HUES64 (cell line): ENCODE results near the gene NGFR.

Experiments
- H3K27ac ChIP-seq: 2 replicates; pipeline ENCODE4 v1.7.0; 2013; ENCODE audit warnings: low read depth, low read length, inconsistent platforms
- H3K27me3 ChIP-seq: 2 replicates; pipeline ENCODE4 v1.6.1; 2013; ENCODE audit warnings: mild to moderate bottlenecking, low read length; ENCODE audit not compliant: insufficient read depth
- H3K36me3 ChIP-seq: 2 replicates; pipeline ENCODE4 v1.6.1; 2013; ENCODE audit warnings: mild to moderate bottlenecking, low read length; ENCODE audit not compliant: insufficient read depth
- H3K4me1 ChIP-seq: 2 replicates; pipeline ENCODE4 v1.6.1; 2013; ENCODE audit warnings: mild to moderate bottlenecking, low read length, moderate library complexity; ENCODE audit not compliant: insufficient read depth
- H3K4me3 ChIP-seq: 2 replicates; pipeline ENCODE4 v1.5.1; 2013; ENCODE audit warnings: mild to moderate bottlenecking, low read length, moderate library complexity
- H3K9ac ChIP-seq: 2 replicates; pipeline ENCODE4 v1.6.1; 2013; ENCODE audit warnings: mild to moderate bottlenecking, low read depth, low read length
- H3K9me3 ChIP-seq: 2 replicates; pipeline ENCODE4 v1.6.1; 2013; ENCODE audit warnings: low read depth, low read length; ENCODE audit not compliant: insufficient read depth
- WGBS: fragments of 150-250, 120-280 bp; methylation state at CpG from one replicate; pipeline ENCODE4 v1.1.7; 2013; ENCODE audit warnings: missing lambda C conversion rate; 5-methylcytosine and 5-hydroxymethylcytosine counted together

The NGFR gene

GRCh38 chr17:49520386-49521087, 25.4 kb downstream of the NGFR start:
- H3K27ac ChIP-seq: no peak overlapping the region
- H3K27me3 ChIP-seq: 0 out of 2 replicates have a peak, but pooled peaks cover 3% of the 10 kb centered on the region
- H3K9me3 ChIP-seq: no peaks in the 10 kb centered on the region
- 91% methylated on average over 9 of the region's 10 CpGs for WGBS
- H3K4me3 ChIP-seq: no peak overlapping the region
- no peak overlapping the region for H3K9ac ChIP-seq
- H3K4me1 ChIP-seq: peaks cover 4% of the 10 kb centered on the region
- H3K36me3 ChIP-seq: no peaks in the 10 kb centered on the region

GRCh38 chr17:49521088-49521450, 26.0 kb downstream of the NGFR start:
- 0 out of 2 replicates have a peak, but pooled peaks cover 3% of the 10 kb centered on the region for H3K27me3 ChIP-seq
- H3K9me3 ChIP-seq: no peaks in the 10 kb centered on the region
- H3K9ac ChIP-seq: no peak overlapping the region
- H3K27ac ChIP-seq: no peak overlapping the region
- H3K4me3 ChIP-seq: no peak overlapping the region
- H3K36me3 ChIP-seq: no peaks in the 10 kb centered on the region
- no peaks in the 10 kb centered on the region for H3K4me1 ChIP-seq
- WGBS: 96% methylated on average over 8 of the region's 8 CpGs

GRCh38 chr17:49521471-49522356, 26.6 kb downstream of the NGFR start:
- Histone ChIP-seq H3K27ac (no peak overlapping the region), H3K27me3 (0 out of 2 replicates have a peak, but pooled peaks cover 3% of the 10 kb centered on the region), H3K9ac (no peak overlapping the region), H3K9me3 (no peaks in the 10 kb centered on the region), H3K36me3 (no peaks in the 10 kb centered on the region), H3K4me1 (no peaks in the 10 kb centered on the region), H3K4me3 (no peak overlapping the region)
- WGBS: 78% methylated on average over 15 of the region's 15 CpGs

GRCh38 chr17:49522357-49522890, 27.3 kb downstream of the NGFR start:
- Histone ChIP-seq H3K27ac (no peak overlapping the region), H3K27me3 (0 out of 2 replicates have a peak, but pooled peaks cover 3% of the 10 kb centered on the region), H3K4me1 (no peaks in the 10 kb centered on the region), H3K9me3 (no peaks in the 10 kb centered on the region), H3K9ac (no peak overlapping the region), H3K36me3 (no peaks in the 10 kb centered on the region), H3K4me3 (no peak overlapping the region)
- WGBS: 88% methylated on average over 5 of the region's 6 CpGs

- no peak overlapping the region for H3K27ac ChIP-seq
- H3K36me3 ChIP-seq: no peaks in the 10 kb centered on the region
- H3K9ac ChIP-seq: no peak overlapping the region
- H3K4me3 ChIP-seq: no peak overlapping the region
- H3K4me1 ChIP-seq: no peaks in the 10 kb centered on the region
- 0 out of 2 replicates have a peak, but pooled peaks cover 3% of the 10 kb centered on the region for H3K27me3 ChIP-seq
- no peaks in the 10 kb centered on the region for H3K9me3 ChIP-seq
- 92% methylated on average over 5 of the region's 5 CpGs for WGBS
These were observed 28.1 kb downstream of the NGFR start for GRCh38 chr17:49523196-49523595.

GRCh38 chr17:49523706-49524472, 28.8 kb downstream of the NGFR start:
- WGBS: 91% methylated on average over 11 of the region's 11 CpGs
- Histone ChIP-seq H3K4me1 (no peaks in the 10 kb centered on the region), H3K36me3 (no peaks in the 10 kb centered on the region), H3K27ac (no peak overlapping the region), H3K9ac (no peak overlapping the region), H3K4me3 (no peak overlapping the region), H3K27me3 (0 out of 2 replicates have a peak, but pooled peaks cover 3% of the 10 kb centered on the region), H3K9me3 (no peaks in the 10 kb centered on the region)

- Histone ChIP-seq H3K4me3 (no peak overlapping the region), H3K27me3 (0 out of 2 replicates have a peak, but pooled peaks cover 3% of the 10 kb centered on the region), H3K9ac (no peak overlapping the region), H3K27ac (no peak overlapping the region), H3K36me3 (no peaks in the 10 kb centered on the region), H3K9me3 (no peaks in the 10 kb centered on the region), H3K4me1 (no peaks in the 10 kb centered on the region)
- WGBS: 89% methylated on average over 15 of the region's 17 CpGs
These were observed 29.6 kb downstream of the NGFR start for GRCh38 chr17:49524473-49525359.

- Histone ChIP-seq H3K27me3 (0 out of 2 replicates have a peak, but pooled peaks cover 2% of the 10 kb centered on the region), H3K9ac (no peak overlapping the region), H3K9me3 (no peaks in the 10 kb centered on the region), H3K27ac (no peak overlapping the region), H3K4me1 (no peaks in the 10 kb centered on the region), H3K36me3 (no peaks in the 10 kb centered on the region), H3K4me3 (no peak overlapping the region)
- WGBS: 88% methylated on average over 24 of the region's 24 CpGs
These were observed 31.0 kb downstream of the NGFR start for GRCh38 chr17:49525831-49526741.

GRCh38 chr17:49527927-49528651, 33.0 kb downstream of the NGFR start:
- Histone ChIP-seq H3K27ac (no peak overlapping the region), H3K36me3 (no peaks in the 10 kb centered on the region), H3K9me3 (no peaks in the 10 kb centered on the region), H3K4me1 (no peaks in the 10 kb centered on the region), H3K9ac (no peak overlapping the region), H3K4me3 (no peak overlapping the region), H3K27me3 (no peaks in the 10 kb centered on the region)
- WGBS: 88% methylated on average over 11 of the region's 11 CpGs
